ENCODE results near the gene LCN12.

Gene LCN12, protein sequence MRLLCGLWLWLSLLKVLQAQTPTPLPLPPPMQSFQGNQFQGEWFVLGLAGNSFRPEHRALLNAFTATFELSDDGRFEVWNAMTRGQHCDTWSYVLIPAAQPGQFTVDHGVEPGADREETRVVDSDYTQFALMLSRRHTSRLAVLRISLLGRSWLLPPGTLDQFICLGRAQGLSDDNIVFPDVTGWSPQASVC

DNA sequence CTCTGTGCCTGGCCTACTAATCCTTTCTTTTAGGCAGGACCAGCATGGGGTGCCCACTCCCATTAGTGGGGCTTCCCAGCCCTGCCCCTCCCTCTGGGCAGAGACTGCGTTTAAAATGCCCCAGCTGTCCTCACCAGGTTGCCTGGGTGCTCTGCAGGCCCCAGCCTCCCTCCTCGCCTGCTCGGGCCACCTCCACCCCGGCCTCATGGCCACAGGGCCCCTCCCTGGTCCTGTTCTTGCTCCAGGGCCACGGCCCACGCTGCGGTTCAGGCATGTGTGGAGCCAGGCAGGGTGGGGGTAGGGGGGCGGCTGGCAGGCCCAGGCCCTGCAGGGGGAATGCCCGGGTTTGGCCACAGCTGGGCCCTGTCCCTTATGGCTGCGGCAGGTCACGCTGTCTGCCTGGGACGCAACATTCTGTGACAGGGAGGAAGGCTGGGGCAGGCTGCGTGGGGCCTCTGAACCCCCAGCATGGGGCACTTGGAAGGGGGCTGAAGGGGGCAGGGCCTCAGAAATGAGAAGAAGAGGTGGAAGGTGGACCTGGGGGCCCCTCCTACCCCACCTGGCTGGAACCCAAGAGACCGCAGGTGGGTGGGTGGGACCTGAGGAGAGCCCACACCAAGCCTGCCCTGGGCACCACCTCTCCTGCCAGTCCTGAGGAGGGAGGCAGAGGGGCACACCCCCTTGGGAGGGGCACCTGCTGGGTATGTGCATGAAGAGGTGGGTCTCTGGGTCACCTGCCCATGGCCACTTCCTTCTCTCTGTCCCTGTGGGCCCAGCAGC, at the start of gene LCN12:
TSS of gene LCN12 (plus strand) at position 733 of the 780 bp plus-strand sequence. CDS start 55 bp downstream, outside the sequence.
- H3K4me1 ChIP-seq: no peaks in the 10 kb centered on the region
- H3K27me3 ChIP-seq (ENCODE audit: control insufficient read depth, insufficient read depth, low read length): no peaks in the 10 kb centered on the region
- H3K36me3 ChIP-seq (ENCODE audit: control insufficient read depth, insufficient read depth, low read length): no peaks in the 10 kb centered on the region
- no peak within 1 kb of the TSS for H3K4me2 ChIP-seq (ENCODE audit: low read length)
- H3K4me3 ChIP-seq (ENCODE audit: low read depth, low read length): no peak within 1 kb of the TSS
- TF ChIP-seq, protein P1, sequence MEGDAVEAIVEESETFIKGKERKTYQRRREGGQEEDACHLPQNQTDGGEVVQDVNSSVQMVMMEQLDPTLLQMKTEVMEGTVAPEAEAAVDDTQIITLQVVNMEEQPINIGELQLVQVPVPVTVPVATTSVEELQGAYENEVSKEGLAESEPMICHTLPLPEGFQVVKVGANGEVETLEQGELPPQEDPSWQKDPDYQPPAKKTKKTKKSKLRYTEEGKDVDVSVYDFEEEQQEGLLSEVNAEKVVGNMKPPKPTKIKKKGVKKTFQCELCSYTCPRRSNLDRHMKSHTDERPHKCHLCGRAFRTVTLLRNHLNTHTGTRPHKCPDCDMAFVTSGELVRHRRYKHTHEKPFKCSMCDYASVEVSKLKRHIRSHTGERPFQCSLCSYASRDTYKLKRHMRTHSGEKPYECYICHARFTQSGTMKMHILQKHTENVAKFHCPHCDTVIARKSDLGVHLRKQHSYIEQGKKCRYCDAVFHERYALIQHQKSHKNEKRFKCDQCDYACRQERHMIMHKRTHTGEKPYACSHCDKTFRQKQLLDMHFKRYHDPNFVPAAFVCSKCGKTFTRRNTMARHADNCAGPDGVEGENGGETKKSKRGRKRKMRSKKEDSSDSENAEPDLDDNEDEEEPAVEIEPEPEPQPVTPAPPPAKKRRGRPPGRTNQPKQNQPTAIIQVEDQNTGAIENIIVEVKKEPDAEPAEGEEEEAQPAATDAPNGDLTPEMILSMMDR (IDR thresholded peaks at IDR 0.05): no peak
- no peak within 1 kb of the TSS for H2AFZ ChIP-seq
- no peaks in the 10 kb centered on the region for H3K9me3 ChIP-seq (ENCODE audit: control insufficient read depth, low read length)
- peak within 1 kb of the TSS; percentile 97 for H3K27ac ChIP-seq
- no peaks in the 10 kb centered on the region for H3K79me2 ChIP-seq
- no peak within 1 kb of the TSS for H3K9ac ChIP-seq

DNA sequence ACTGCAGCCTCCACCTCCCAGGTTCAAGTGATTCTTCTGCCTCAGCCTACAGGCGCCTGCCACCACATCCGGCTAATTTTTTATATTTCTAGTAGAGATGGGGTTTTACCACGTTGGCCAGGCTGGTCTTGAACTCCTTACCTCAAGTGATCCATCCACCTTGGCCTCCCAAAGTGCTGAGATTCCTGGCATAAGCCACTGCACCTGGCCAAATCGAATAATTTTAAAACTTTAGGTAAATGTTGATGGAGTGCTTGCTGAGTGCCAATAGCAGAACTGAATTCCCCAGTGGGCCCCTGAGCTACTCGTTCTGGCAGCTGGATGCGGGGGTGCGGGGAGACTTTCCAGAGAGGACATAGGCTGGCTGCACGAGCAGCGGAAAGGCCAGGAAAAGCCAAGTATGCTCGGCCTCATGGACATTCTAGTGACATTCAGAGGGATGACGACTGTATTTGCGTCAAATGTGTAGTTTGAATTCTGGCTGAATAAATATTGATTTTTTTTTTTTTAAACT, 49.0 kb upstream of the LCN12 start:
- Histone ChIP-seq H3K79me2 (no peaks in the 10 kb centered on the region), H3K9me3 (ENCODE audit: control insufficient read depth, low read length) (no peaks in the 10 kb centered on the region), H3K9ac (no peak overlapping the region), H3K4me2 (ENCODE audit: low read length) (no peak overlapping the region), H3K27ac (peak overlapping the region; percentile 51), H3K4me3 (ENCODE audit: low read depth, low read length) (no peak overlapping the region), H3K4me1 (peaks cover 6% of the 10 kb centered on the region), H3K27me3 (ENCODE audit: control insufficient read depth, insufficient read depth, low read length) (no peaks in the 10 kb centered on the region), H3K36me3 (ENCODE audit: control insufficient read depth, insufficient read depth, low read length) (no peaks in the 10 kb centered on the region), H2AFZ (no peak overlapping the region)
- TF ChIP-seq, protein P1 (IDR thresholded peaks at IDR 0.05): no peak

DNA sequence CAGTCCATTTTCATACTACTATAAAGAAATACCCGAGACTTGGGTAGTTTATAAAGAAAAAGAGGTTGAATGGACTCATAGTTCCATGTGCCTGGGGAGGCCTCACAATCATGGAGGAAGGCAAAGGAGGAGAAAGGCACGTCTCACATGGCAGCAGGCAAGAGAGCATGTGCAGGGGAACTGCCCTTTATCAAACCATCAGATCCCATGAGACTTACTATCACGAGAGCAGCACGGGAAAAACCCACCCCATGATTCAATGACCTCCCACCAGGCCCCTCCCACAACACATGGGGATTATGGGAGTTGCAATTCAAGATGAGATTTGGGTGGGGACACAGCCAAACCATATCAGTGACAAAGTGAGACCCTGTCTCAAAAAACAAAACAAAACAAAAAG, 45.8 kb upstream of the LCN12 start:
- H2AFZ ChIP-seq: no peak overlapping the region
- no peaks in the 10 kb centered on the region for H3K27me3 ChIP-seq (ENCODE audit: control insufficient read depth, insufficient read depth, low read length)
- H3K27ac ChIP-seq: no peak overlapping the region
- H3K4me1 ChIP-seq: peaks cover 6% of the 10 kb centered on the region
- H3K79me2 ChIP-seq: no peaks in the 10 kb centered on the region
- no peak overlapping the region for H3K4me2 ChIP-seq (ENCODE audit: low read length)
- no peaks in the 10 kb centered on the region for H3K36me3 ChIP-seq (ENCODE audit: control insufficient read depth, insufficient read depth, low read length)
- TF ChIP-seq, protein P1 (IDR thresholded peaks at IDR 0.05): no peak
- no peak overlapping the region for H3K4me3 ChIP-seq (ENCODE audit: low read depth, low read length)
- H3K9ac ChIP-seq: no peak overlapping the region
- H3K9me3 ChIP-seq (ENCODE audit: control insufficient read depth, low read length): no peaks in the 10 kb centered on the region

DNA sequence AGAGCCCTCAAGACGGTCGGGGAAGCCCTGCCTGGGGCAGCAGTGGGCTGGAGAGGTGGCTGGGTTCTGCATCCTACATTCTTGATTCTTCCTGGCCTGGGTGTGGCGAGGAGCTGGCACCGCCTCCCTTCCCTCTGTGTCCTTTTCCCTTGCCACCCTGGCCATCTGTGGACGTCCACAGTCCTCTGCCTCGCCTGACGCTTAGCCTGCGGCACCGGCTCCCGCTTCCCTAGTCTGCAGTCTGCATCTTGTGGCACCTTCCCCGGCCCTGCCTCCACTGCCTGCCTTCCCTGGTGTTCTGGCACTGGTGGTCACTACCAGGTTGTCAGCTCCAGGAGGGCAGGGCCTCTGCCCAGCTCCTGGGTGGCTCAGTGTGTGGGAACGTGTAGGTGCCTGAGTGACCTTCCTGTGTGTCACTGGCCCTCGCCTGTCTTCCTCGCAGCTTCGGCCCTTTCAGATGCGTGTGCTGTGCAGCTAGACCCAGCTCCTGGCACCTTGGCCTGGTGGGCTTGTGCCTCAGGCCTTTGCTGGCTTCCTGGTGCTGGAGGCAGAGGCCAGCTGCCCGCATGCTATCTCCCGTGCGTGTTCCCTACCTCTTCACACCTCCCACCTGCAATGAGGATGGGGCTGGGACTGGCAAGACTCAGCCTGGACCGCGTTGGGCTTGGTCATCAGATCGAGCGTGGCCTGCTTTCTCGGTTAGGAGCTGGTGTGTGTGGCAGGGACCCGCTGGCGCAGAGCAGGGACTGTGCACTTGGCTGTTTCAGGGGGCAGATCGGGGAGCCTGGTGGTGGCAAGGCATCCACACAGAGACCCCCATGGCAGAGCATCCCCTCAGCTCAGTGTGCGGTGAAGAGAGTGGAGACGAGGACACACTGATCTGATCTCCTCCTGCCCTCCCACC, 44.8 kb upstream of the LCN12 start:
- no peak overlapping the region for H2AFZ ChIP-seq
- H3K27ac ChIP-seq: no peak overlapping the region
- TF ChIP-seq, protein P1 (IDR thresholded peaks at IDR 0.05): no peak
- peaks cover under 1% of the 10 kb centered on the region for H3K4me1 ChIP-seq
- no peak overlapping the region for H3K4me3 ChIP-seq (ENCODE audit: low read depth, low read length)
- no peak overlapping the region for H3K4me2 ChIP-seq (ENCODE audit: low read length)
- no peaks in the 10 kb centered on the region for H3K36me3 ChIP-seq (ENCODE audit: control insufficient read depth, insufficient read depth, low read length)
- H3K9ac ChIP-seq: no peak overlapping the region
- no peaks in the 10 kb centered on the region for H3K27me3 ChIP-seq (ENCODE audit: control insufficient read depth, insufficient read depth, low read length)
- no peaks in the 10 kb centered on the region for H3K9me3 ChIP-seq (ENCODE audit: control insufficient read depth, low read length)
- H3K79me2 ChIP-seq: no peaks in the 10 kb centered on the region

All from parathyroid adenoma (tissue), 2 donors.